H1 (cell line): Measurements from ENCODE around the gene EGF. TPM values are rescaled to one million over a fixed set of nuclear protein-coding genes. Genes with fewer than 3 reads are reported as not detected.

Source experiments
- CBX5 ChIP-seq: fragments of 300-800, 300-1000 bp; sonication (generic); IDR thresholded peaks from 2 replicates; pipeline ENCODE4 v1.7.1; 2016; ENCODE audit warnings: antibody characterized with exemption, low read length, low read depth
- SIN3A ChIP-seq, 2 experiments: IDR thresholded peaks in 1 of 2; conservative IDR thresholded peaks in 1 of 2; 2 replicates each; pipeline ENCODE4 v1.6.1; 2011 to 2012; ENCODE audit warnings: low read length in 2 of 2, improper control_type of control experiment in 1 of 2, low read depth in 1 of 2, mild to moderate bottlenecking in 1 of 2
- polyA plus RNA-seq, 7 experiments: library from polyadenylated mRNA; depleted of rRNA in 3 of 7; stranded (reverse) in 5 of 7; unstranded in 2 of 7; fragments of >200 nt in 5 of 7; fragments of 200-250 nt in 2 of 7; gene quantifications; 1 replicate in 5 of 7; 2 replicates in 1 of 7; 4 replicates in 1 of 7; pipeline versions ENCODE4 v1.2.1 to v1.2.3, GENCODE V29; 2011 to 2013; ENCODE audit warnings: missing spikeins in 2 of 7, mixed read lengths in 2 of 7
- total RNA-seq: library from RNA; stranded (reverse); fragmentation: NEBNext Ultra II Directional; extraction: Animal tissue kit (Norgen Biotek cat#: 25700); gene quantifications from 2 replicates; pipeline ENCODE4 v1.2.1, GENCODE V29; 2021

The EGF gene
- total and polyA plus RNA-seq, 2 of the 8 experiments (the other 6 are each of a cell fraction or from before 2014, with no cell fraction given) = 1.5 to 2.6 TPM

- TF ChIP-seq SIN3A (conservative IDR thresholded peaks at IDR 0.05 in 1 of 2, IDR thresholded peaks at IDR 0.05 in 1 of 2; ENCODE audit: low read depth in 1 of 2, low read length in 2 of 2) = no peak
- TF ChIP-seq CBX5 = no peak
Observed at GRCh38 chr4:109945056-109945455, 32.4 kb downstream of the EGF start (continued).
